Activated T-cell treated with anti-CD3 and anti-CD28 coated beads for 24 hours (primary cell): ENCODE data around the gene CCDC73.
A peak's percentile ranks its signal among the peaks of the same experiment; 100 is the strongest.

ENCODE experiments used
- DNase-seq: peaks from one replicate; pipeline ENCODE4 v3.0.0-alpha.2; 2020; ENCODE audit warnings: low read depth

CCDC73 gene

GRCh38 chr11:32586576-32587190, 207.8 kb downstream of the CCDC73 start:
- DNase-seq: no peak

GRCh38 chr11:32584921-32585320, 209.5 kb downstream of the CCDC73 start:
- DNase-seq: no peak

- peak; percentile 95 for DNase-seq
Observed at GRCh38 chr11:32583459-32584271, 210.8 kb downstream of the CCDC73 start, which contains the start of gene EIF3M. TSS of gene EIF3M (plus strand) at chr11:32583831. CDS start at chr11:32583888, 57 bp downstream.

GRCh38 chr11:32581556-32581955, 212.9 kb downstream of the CCDC73 start:
- no peak for DNase-seq

- DNase-seq: no peak
Observed at GRCh38 chr11:32580967-32581366, 213.5 kb downstream of the CCDC73 start.

- DNase-seq: no peak
Observed at GRCh38 chr11:32576456-32576855, 218.0 kb downstream of the CCDC73 start.

- DNase-seq: no peak
Observed at GRCh38 chr11:32575070-32575469, 219.4 kb downstream of the CCDC73 start.

- no peak for DNase-seq
Observed at GRCh38 chr11:32574421-32574820, 220.0 kb downstream of the CCDC73 start.

- no peak for DNase-seq
Observed at GRCh38 chr11:32573228-32573627, 221.2 kb downstream of the CCDC73 start.

GRCh38 chr11:32571039-32571438, 223.4 kb downstream of the CCDC73 start:
- no peak for DNase-seq

GRCh38 chr11:32569313-32569881, 225.1 kb downstream of the CCDC73 start:
- no peak for DNase-seq

GRCh38 chr11:32567154-32567553, 227.3 kb downstream of the CCDC73 start:
- no peak for DNase-seq

GRCh38 chr11:32566517-32566916, 227.9 kb downstream of the CCDC73 start:
- no peak for DNase-seq

- DNase-seq: no peak
Observed at GRCh38 chr11:32563600-32563959, 230.9 kb downstream of the CCDC73 start.

- DNase-seq: no peak
Observed at GRCh38 chr11:32562839-32563599, 231.4 kb downstream of the CCDC73 start.

- DNase-seq: no peak
Observed at GRCh38 chr11:32561835-32562234, 232.6 kb downstream of the CCDC73 start.

GRCh38 chr11:32555895-32556294, 238.6 kb downstream of the CCDC73 start:
- no peak for DNase-seq

- DNase-seq: no peak
Observed at GRCh38 chr11:32555091-32555490, 239.4 kb downstream of the CCDC73 start.
